ENCODE measurements around the gene TRIM26. TPM values are rescaled to one million over a fixed set of nuclear protein-coding genes. Genes with fewer than 3 reads are reported as not detected.
A peak's percentile ranks its signal among the peaks of the same experiment; 100 is the strongest.

The TRIM26 gene
- total RNA-seq, 1 donor from 2014 or later: 52.9 TPM

- peak overlapping the region; percentile 100 for H3K27ac Mint-ChIP-seq
- peak overlapping the region; percentile 97 for H3K4me3 Mint-ChIP-seq (ENCODE audit: low read depth)
- no peaks in the 10 kb centered on the region for H3K9me3 Mint-ChIP-seq (ENCODE audit: low read depth)
- H3K4me1 Mint-ChIP-seq (ENCODE audit: low read depth): peaks cover 27% of the 10 kb centered on the region
- H3K27me3 Mint-ChIP-seq: no peaks in the 10 kb centered on the region
- no peak for TF ChIP-seq CTCF (IDR thresholded peaks at IDR 0.05; ENCODE audit: unreplicated experiment)
- no peak for DNase-seq (ENCODE audit: low spot score, unreplicated experiment)
- peaks cover 2% of the 10 kb centered on the region for H3K36me3 Mint-ChIP-seq (ENCODE audit: insufficient read depth)
Observed at GRCh38 chr6:30214657-30214982, 1.4 kb upstream of the TRIM26 start.

GRCh38 chr6:30213957-30214656, 901 bp upstream of the TRIM26 start:
- Mint-ChIP-seq H3K27ac (peak overlapping the region; percentile 100), H3K9me3 (ENCODE audit: low read depth) (no peaks in the 10 kb centered on the region), H3K36me3 (ENCODE audit: insufficient read depth) (peaks cover 2% of the 10 kb centered on the region), H3K4me3 (ENCODE audit: low read depth) (peak overlapping the region; percentile 97), H3K4me1 (ENCODE audit: low read depth) (peaks cover 27% of the 10 kb centered on the region), H3K27me3 (no peaks in the 10 kb centered on the region)
- peak; percentile 30 for DNase-seq (ENCODE audit: low spot score, unreplicated experiment)
- TF ChIP-seq CTCF (IDR thresholded peaks at IDR 0.05; ENCODE audit: unreplicated experiment): no peak

GRCh38 chr6:30213667-30213956, 406 bp upstream of the TRIM26 start:
- Mint-ChIP-seq H3K27me3 (no peaks in the 10 kb centered on the region), H3K36me3 (ENCODE audit: insufficient read depth) (peaks cover 2% of the 10 kb centered on the region)

GRCh38 chr6:30211899-30212298, 1.3 kb downstream of the TRIM26 start:
- Mint-ChIP-seq H3K27ac (peak overlapping the region; percentile 100), H3K9me3 (ENCODE audit: low read depth) (no peaks in the 10 kb centered on the region), H3K36me3 (ENCODE audit: insufficient read depth) (peaks cover 2% of the 10 kb centered on the region), H3K4me3 (ENCODE audit: low read depth) (peak overlapping the region; percentile 97), H3K4me1 (ENCODE audit: low read depth) (peaks cover 40% of the 10 kb centered on the region), H3K27me3 (no peaks in the 10 kb centered on the region)
- TF ChIP-seq CTCF (IDR thresholded peaks at IDR 0.05; ENCODE audit: unreplicated experiment): no peak
- no peak for DNase-seq (ENCODE audit: low spot score, unreplicated experiment)

More at GRCh38 chr6:30213667-30213956, 406 bp upstream of the TRIM26 start:
- H3K4me3 Mint-ChIP-seq (ENCODE audit: low read depth): peak overlapping the region; percentile 97
- no peak for DNase-seq (ENCODE audit: low spot score, unreplicated experiment)
- H3K9me3 Mint-ChIP-seq (ENCODE audit: low read depth): no peaks in the 10 kb centered on the region
- TF ChIP-seq CTCF (IDR thresholded peaks at IDR 0.05; ENCODE audit: unreplicated experiment): no peak
- H3K4me1 Mint-ChIP-seq (ENCODE audit: low read depth): peaks cover 30% of the 10 kb centered on the region
- peak overlapping the region; percentile 100 for H3K27ac Mint-ChIP-seq

GRCh38 chr6:30211306-30211705, 1.9 kb downstream of the TRIM26 start:
- no peaks in the 10 kb centered on the region for H3K9me3 Mint-ChIP-seq (ENCODE audit: low read depth)
- peaks cover 41% of the 10 kb centered on the region for H3K4me1 Mint-ChIP-seq (ENCODE audit: low read depth)
- no peak for DNase-seq (ENCODE audit: low spot score, unreplicated experiment)
- TF ChIP-seq CTCF (IDR thresholded peaks at IDR 0.05; ENCODE audit: unreplicated experiment): no peak
- peak overlapping the region; percentile 97 for H3K4me3 Mint-ChIP-seq (ENCODE audit: low read depth)
- no peaks in the 10 kb centered on the region for H3K27me3 Mint-ChIP-seq
- H3K36me3 Mint-ChIP-seq (ENCODE audit: insufficient read depth): peaks cover 2% of the 10 kb centered on the region
- H3K27ac Mint-ChIP-seq: no peak overlapping the region
